Thymus (tissue), 11 donors: Measurements from ENCODE around the gene SPRN. TPM values are rescaled to one million over a fixed set of nuclear protein-coding genes. Genes with fewer than 3 reads are reported as not detected.

Experiments used
- DNase-seq, 9 donors: peaks; one replicate each; pipeline ENCODE4 v3.0.0-alpha.2; 2013; ENCODE audit warnings: low spot score in 9 of 9, low read depth in 6 of 9, missing footprints in 1 of 9
- H3K27ac ChIP-seq, 2 donors: one replicate each; pipeline ENCODE4 v1.5.1; 2013; ENCODE audit warnings: control low read depth in 1 of 2, low read depth in 1 of 2, low read length in 1 of 2, mild to moderate bottlenecking in 1 of 2, moderate library complexity in 1 of 2
- H3K27me3 ChIP-seq, 2 donors: one replicate each; pipeline ENCODE4 v1.5.1; 2013; ENCODE audit warnings: low read length in 1 of 2; ENCODE audit not compliant: control insufficient read depth in 2 of 2, insufficient read depth in 1 of 2
- H3K36me3 ChIP-seq, 2 donors: one replicate each; pipeline ENCODE4 v1.5.1; 2013; ENCODE audit warnings: low read length in 1 of 2, mild to moderate bottlenecking in 1 of 2, moderate library complexity in 1 of 2; ENCODE audit not compliant: control insufficient read depth in 2 of 2, insufficient read depth in 2 of 2
- H3K4me1 ChIP-seq, 2 donors: one replicate each; pipeline ENCODE4 v1.5.1; 2013; ENCODE audit warnings: low read length in 2 of 2; ENCODE audit not compliant: control insufficient read depth in 2 of 2, insufficient read depth in 2 of 2
- H3K4me3 ChIP-seq, 2 donors: one replicate each; pipeline ENCODE4 v1.5.1; 2013; ENCODE audit warnings: low read length in 2 of 2, control low read depth in 1 of 2, mild to moderate bottlenecking in 1 of 2
- H3K9me3 ChIP-seq, 2 donors: one replicate each; pipeline ENCODE4 v1.5.1; 2013; ENCODE audit warnings: low read length in 1 of 2, mild to moderate bottlenecking in 1 of 2; ENCODE audit not compliant: control insufficient read depth in 2 of 2, insufficient read depth in 1 of 2
- WGBS: extraction: QIAGEN DNeasy Blood & Tissue Kit; methylation state at CpG from one replicate; pipeline ENCODE4 v1.1.7; 2013; 5-methylcytosine and 5-hydroxymethylcytosine counted together
- polyA plus RNA-seq: library from polyadenylated mRNA; stranded (reverse); fragments of 200-250 nt; gene quantifications from one replicate; pipeline ENCODE4 v1.2.3, GENCODE V29; 2013
- total RNA-seq: library from RNA; stranded (reverse); fragments of 120-200 nt; gene quantifications from one replicate; pipeline ENCODE4 v1.2.4, GENCODE V29; 2013
- donor health status: healthy.

Gene SPRN
- total and polyA plus RNA-seq, 2 donors, result 0.05 to 0.46 TPM

GRCh38 chr10:133465191-133465949, 40.9 kb upstream of the SPRN start:
- no peak for DNase-seq

DNA sequence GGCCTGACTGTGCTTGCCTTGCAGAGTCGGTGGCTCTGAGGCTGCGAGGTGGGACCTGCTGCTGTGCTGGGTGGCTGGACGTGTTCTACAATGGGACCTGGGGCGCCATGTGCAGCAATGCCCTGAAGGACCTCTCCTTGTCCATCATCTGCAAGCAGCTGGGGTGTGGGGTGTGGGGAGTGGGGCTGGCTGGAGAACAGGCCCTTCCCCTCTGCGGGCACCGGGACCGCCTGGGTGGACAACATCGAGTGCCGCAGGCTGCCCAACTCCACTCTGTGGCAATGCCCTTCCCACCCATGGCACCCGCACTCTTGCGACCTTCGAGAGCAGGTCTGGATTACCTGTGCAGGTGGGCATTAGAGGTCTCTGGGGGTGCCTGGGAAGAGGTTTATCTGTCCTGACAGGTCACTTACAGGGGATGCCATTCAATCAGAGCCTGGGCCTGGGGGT, 40.2 kb upstream of the SPRN start:
- Histone ChIP-seq H3K27ac (no peak overlapping the region), H3K4me1 (no peaks in the 10 kb centered on the region), H3K9me3 (no peaks in the 10 kb centered on the region), H3K36me3 (no peaks in the 10 kb centered on the region), H3K4me3 (no peak overlapping the region), H3K27me3 (peaks cover 0 to 4% of the 10 kb centered on the region in 2 donors)
- 99% methylated on average over 12 of the region's 12 CpGs for WGBS
- no peak for DNase-seq

More at GRCh38 chr10:133465191-133465949, 40.9 kb upstream of the SPRN start:
- no peak overlapping the region for H3K27ac ChIP-seq
- H3K36me3 ChIP-seq, result no peaks in the 10 kb centered on the region
- 57% methylated on average over 55 of the region's 55 CpGs for WGBS
- no peaks in the 10 kb centered on the region for H3K9me3 ChIP-seq
- no peaks in the 10 kb centered on the region for H3K4me1 ChIP-seq
- H3K4me3 ChIP-seq, result no peak overlapping the region
- H3K27me3 ChIP-seq, result peaks cover 0 to 4% of the 10 kb centered on the region in 2 donors

- Histone ChIP-seq H3K27ac (no peak overlapping the region), H3K9me3 (peaks cover 0 to 2% of the 10 kb centered on the region in 2 donors), H3K4me3 (no peak overlapping the region), H3K36me3 (no peaks in the 10 kb centered on the region), H3K27me3 (peaks cover 0 to 4% of the 10 kb centered on the region in 2 donors), H3K4me1 (no peaks in the 10 kb centered on the region)
- no peak for DNase-seq
- WGBS, result 95% methylated on average over 10 of the region's 10 CpGs
Observed at GRCh38 chr10:133462512-133463305, 38.3 kb upstream of the SPRN start.

DNA sequence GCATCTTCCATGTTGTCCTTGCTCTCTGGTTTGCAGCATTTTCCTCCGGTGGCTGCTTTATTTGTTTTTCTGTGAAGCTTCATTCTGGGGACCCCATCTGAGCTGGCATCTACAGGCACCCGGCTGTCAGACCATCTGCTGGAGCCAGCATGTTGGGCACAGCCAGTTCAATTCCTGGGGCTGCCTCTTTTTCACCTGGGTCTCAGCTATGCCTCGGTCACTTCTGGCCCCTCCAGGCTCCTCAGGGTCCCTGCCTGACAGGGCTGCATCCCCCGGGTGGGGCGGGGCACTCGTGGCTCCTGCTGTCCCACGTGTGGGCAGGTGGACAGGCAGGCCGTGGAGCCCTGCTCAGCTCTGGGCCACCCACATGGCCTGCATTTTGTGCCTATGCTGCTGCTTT, 37.4 kb upstream of the SPRN start:
- Histone ChIP-seq H3K4me3 (no peak overlapping the region), H3K36me3 (no peaks in the 10 kb centered on the region), H3K27ac (no peak overlapping the region), H3K9me3 (peaks cover 0 to 4% of the 10 kb centered on the region in 2 donors), H3K4me1 (no peaks in the 10 kb centered on the region), H3K27me3 (peaks cover 0 to 4% of the 10 kb centered on the region in 2 donors)
- DNase-seq, result no peak
- 86% methylated on average over 8 of the region's 8 CpGs for WGBS

DNA sequence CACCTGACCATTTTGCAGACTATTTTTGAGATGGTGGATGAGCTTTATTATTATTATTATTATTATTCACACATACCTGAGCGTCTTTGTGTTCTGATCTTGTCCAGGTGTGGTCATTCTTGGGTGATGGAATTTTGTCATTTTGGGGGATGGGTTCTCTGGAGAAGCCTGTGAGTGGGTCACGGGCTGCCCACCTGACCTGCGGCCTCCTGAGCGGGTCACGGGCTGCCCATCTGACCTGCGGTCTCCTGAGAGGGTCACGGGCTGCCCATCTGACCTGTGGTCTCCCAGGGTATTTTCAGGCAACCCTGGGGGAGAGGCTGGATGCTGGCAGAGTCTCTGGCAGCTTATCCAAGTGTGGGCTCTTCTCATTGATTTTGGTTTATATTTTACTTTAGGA, 36.6 kb upstream of the SPRN start:
- H3K27ac ChIP-seq, result no peak overlapping the region
- DNase-seq, result no peak
- H3K9me3 ChIP-seq, result peaks cover 0 to 5% of the 10 kb centered on the region in 2 donors
- H3K4me1 ChIP-seq, result no peaks in the 10 kb centered on the region
- peaks cover 0 to 4% of the 10 kb centered on the region in 2 donors for H3K27me3 ChIP-seq
- H3K4me3 ChIP-seq, result no peak overlapping the region
- 95% methylated on average over 7 of the region's 7 CpGs for WGBS
- H3K36me3 ChIP-seq, result no peaks in the 10 kb centered on the region

DNA sequence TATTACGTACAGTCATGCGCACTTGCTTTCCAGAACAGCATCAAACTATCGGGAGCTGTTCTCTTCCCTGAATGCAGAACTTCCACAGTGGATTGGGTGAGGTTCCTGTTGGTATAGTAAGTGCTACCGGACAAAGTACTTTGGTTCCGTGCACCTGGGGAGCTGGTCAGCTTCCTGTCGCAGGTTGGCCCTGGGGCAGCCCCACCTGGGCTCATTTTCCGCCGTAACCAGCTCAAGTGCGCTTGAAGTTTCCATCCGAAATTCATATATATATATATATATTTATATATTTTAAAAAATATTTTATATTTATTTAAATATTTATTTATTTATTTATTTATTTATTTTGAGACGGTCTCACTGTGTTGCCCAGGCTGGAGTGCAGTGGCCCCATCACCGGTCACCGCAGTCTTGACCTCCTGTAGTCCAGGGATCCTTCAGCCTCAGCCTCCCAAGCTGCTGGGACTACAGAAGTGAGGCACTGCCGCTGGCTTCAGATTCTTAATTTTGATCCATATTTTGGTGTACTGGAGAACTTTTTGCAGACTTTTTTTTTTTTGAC, 35.9 kb upstream of the SPRN start:
- no peaks in the 10 kb centered on the region for H3K4me1 ChIP-seq
- peaks cover 0 to 4% of the 10 kb centered on the region in 2 donors for H3K27me3 ChIP-seq
- no peaks in the 10 kb centered on the region for H3K36me3 ChIP-seq
- 97% methylated on average over 14 of the region's 14 CpGs for WGBS
- DNase-seq, result no peak
- no peak overlapping the region for H3K4me3 ChIP-seq
- H3K9me3 ChIP-seq, result peaks cover 0 to 5% of the 10 kb centered on the region in 2 donors
- no peak overlapping the region for H3K27ac ChIP-seq

DNA sequence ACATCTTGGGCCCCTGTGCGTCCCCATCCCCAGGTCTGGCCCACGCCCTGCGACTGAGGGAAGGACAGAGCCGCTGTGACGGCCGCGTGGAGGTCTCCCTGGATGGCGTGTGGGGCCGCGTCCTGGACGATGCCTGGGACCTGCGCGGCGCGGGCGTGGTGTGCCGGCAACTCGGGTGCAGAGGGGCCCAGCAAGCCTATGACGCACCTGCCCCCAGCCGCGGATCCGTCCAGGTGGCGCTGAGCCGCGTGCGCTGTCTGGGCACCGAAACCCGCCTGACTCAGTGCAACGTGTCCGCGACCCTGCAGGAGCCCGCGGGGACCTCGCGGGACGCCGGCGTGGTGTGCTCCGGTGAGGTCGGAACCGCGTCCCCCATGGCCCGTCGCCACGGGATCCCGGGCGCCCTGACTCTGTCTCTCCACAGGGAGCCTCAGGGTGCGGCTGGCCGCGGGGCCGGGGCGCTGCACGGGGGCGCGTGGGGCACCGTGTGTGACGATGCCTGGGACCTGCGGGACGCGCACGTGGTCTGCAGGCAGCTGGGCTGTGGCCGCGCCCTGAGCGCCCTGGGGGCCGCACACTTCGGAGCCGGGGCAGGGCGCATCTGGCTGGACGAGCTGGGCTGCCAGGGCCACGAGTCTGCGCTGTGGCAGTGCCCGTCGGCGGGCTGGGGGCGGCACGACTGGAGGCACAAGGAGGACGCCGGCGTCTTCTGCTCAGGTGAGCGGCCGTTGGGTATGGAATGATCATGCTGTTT, 35.2 kb upstream of the SPRN start:
- Histone ChIP-seq H3K27me3 (no peaks in the 10 kb centered on the region), H3K9me3 (peaks cover 0 to 5% of the 10 kb centered on the region in 2 donors), H3K36me3 (no peaks in the 10 kb centered on the region), H3K4me3 (no peak overlapping the region), H3K27ac (no peak overlapping the region), H3K4me1 (no peaks in the 10 kb centered on the region)
- no peak for DNase-seq
- 79% methylated on average over 81 of the region's 81 CpGs for WGBS

DNA sequence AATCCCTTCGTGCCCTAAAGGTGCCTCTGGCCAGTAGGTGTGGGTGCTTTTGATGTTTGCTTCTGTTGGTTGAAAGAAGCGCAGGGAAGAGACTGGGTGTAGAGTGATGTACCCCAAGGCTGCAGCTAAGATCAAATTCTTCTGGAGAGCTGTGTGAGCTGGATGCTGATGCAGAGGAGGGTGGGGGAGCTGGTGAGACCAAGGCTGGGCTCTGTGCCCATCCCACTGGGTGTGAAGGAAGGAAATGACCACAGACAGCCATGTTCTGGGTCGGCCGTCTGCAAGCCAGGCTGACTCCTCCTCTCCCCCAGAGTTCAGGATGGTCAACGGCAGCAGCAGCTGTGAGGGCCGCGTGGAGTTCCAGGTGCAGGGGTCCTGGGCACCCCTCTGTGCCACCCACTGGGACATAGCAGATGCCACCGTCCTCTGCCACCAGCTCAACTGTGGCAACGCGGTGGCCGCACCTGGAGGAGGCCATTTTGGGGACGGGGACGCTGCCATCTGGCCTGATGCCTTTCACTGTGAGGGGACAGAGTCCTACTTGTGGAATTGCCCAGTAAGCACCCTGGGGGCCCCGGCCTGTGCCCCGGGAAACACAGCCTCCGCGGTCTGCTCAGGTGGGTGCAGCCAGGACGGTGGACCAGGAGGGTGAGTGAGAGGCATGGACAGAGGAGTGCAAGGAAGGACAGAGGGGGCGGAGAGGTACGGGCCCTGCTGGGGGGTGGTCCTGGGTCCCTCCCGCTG, 34.5 kb upstream of the SPRN start:
- WGBS, result 89% methylated on average over 21 of the region's 21 CpGs
- no peak for DNase-seq

More for the DNA sequence above, 34.5 kb upstream of the SPRN start:
- H3K27ac ChIP-seq, result no peak overlapping the region
- no peaks in the 10 kb centered on the region for H3K27me3 ChIP-seq
- no peaks in the 10 kb centered on the region for H3K4me1 ChIP-seq
- H3K4me3 ChIP-seq, result no peak overlapping the region
- no peaks in the 10 kb centered on the region for H3K36me3 ChIP-seq
- peaks cover 0 to 5% of the 10 kb centered on the region in 2 donors for H3K9me3 ChIP-seq
